Transverse colon (tissue), 4 donors: ENCODE data around the gene DOCK3.

Experiments used
- EP300 ChIP-seq: sonication (generic); formaldehyde crosslinking; IDR thresholded peaks from one replicate; pipeline ENCODE4 v1.6.1; 2017; ENCODE audit warnings: antibody characterized with exemption, low read depth
- POLR2A ChIP-seq: fragments of 450-650 bp; IDR thresholded peaks from one replicate; pipeline ENCODE4 v1.6.1; 2016; ENCODE audit warnings: antibody characterized with exemption, mild to moderate bottlenecking, moderate library complexity
- POLR2AphosphoS5 ChIP-seq, 3 donors: sonication (generic); formaldehyde crosslinking; IDR thresholded peaks; one replicate each; pipeline ENCODE4 v1.6.1; 2016; ENCODE audit warnings: antibody characterized with exemption in 3 of 3
- TF ChIP-seq, protein P1 (sequence below), 5 experiments: fragments of 200-600 bp in 3 of 5; fragments of 450-650 bp in 2 of 5; sonication (generic) in 3 of 5; IDR thresholded peaks; 1 replicate in 2 of 5; 2 replicates in 3 of 5; pipeline ENCODE4 v1.5.1; 2016 to 2017; ENCODE audit warnings: antibody characterized with exemption in 5 of 5, inconsistent platforms in 3 of 5, mild to moderate bottlenecking in 2 of 5, moderate library complexity in 1 of 5

DNA sequence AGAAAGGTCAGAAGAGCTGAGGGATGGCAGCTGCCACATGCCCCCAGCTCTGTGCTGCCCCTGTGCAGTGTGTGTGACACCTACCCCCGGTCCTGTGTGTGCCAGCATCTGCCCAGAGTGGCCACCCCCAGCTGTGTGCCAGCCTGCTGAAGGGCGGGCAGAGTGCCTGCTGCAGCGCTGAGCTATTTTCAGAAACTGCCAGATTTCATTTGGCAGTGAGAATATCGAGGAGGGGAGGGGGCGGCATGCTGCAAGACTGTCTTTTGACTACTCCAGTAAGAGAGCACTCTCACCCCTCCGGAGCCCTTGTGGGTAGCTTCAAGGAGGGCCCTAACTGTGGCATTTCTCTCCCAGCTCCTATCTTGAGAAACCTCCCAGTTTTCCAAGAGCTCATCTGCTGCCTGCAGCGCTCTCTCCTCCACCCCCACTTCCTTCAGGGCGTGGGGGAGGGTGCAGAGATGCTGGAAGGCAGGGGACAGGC is 25.2 kb upstream of the DOCK3 start:
- TF ChIP-seq POLR2AphosphoS5 (IDR thresholded peaks at IDR 0.05) = no peak
- TF ChIP-seq POLR2A = no peak
- TF ChIP-seq, protein P1, sequence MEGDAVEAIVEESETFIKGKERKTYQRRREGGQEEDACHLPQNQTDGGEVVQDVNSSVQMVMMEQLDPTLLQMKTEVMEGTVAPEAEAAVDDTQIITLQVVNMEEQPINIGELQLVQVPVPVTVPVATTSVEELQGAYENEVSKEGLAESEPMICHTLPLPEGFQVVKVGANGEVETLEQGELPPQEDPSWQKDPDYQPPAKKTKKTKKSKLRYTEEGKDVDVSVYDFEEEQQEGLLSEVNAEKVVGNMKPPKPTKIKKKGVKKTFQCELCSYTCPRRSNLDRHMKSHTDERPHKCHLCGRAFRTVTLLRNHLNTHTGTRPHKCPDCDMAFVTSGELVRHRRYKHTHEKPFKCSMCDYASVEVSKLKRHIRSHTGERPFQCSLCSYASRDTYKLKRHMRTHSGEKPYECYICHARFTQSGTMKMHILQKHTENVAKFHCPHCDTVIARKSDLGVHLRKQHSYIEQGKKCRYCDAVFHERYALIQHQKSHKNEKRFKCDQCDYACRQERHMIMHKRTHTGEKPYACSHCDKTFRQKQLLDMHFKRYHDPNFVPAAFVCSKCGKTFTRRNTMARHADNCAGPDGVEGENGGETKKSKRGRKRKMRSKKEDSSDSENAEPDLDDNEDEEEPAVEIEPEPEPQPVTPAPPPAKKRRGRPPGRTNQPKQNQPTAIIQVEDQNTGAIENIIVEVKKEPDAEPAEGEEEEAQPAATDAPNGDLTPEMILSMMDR (IDR thresholded peaks at IDR 0.05) = no peak
- TF ChIP-seq EP300 = no peak
